GM21423 (cell line): ENCODE results near the gene SHTN1.

Source experiments
- ATAC-seq: cut with Tn5 transposase; IDR thresholded peaks from one replicate; pipeline ENCODE4 v1.9.1; 2021; ENCODE audit warnings: mild to moderate bottlenecking, moderate library complexity; ENCODE audit not compliant: unreplicated experiment

SHTN1 gene

GRCh38 chr10:116836083-116836482, 168.9 kb downstream of the SHTN1 start:
- ATAC-seq: no peak

DNA sequence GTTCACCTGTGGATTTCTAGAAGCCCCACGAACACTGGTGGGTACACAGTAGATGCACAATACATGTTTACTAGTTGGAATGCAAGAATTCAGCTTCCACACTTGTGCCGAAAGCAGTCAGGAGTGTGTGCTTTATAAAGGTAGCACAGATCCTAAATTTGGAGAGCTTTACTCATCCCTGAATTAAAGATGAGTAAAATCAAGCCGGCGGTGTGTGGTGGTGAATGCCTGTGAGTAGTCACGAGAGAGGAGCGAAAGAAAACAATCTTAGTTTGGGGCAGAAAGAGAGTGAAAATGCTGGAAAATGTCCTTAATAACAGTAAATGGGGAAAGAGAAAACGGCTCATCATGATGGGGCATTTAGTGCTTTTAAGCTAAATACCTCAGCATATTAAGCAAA, 169.3 kb downstream of the SHTN1 start:
- ATAC-seq: no peak

GRCh38 chr10:116833986-116834985, 170.7 kb downstream of the SHTN1 start:
- no peak for ATAC-seq

DNA sequence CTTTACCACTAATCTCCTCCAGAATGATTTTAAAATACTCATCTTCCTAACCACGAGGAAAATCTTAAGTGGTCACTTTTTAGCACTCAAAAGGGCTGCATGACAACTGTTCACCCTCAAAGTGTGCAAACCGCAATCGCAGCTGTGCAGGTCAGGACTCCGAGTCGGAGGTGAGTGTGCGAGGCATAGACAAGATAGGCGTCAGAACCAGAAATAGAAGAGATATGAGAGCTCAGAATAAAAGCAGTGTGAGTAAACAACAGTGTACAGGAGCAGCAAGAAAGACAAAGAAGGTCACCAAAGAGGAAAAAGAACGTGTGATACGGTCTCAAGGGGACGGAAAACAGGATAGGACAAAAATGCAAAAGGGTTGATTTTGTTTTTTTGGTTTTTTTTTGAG, 173.2 kb downstream of the SHTN1 start:
- ATAC-seq: no peak
